ENCODE results near the gene SLC37A1. TPM values are rescaled to one million over a fixed set of nuclear protein-coding genes. Genes with fewer than 3 reads are reported as not detected.
A peak's percentile ranks its signal among the peaks of the same experiment; 100 is the strongest.

The SLC37A1 gene
- total RNA-seq, 3 donors from 2014 or later: 16.3 to 22.1 (median 20.2) TPM

- H3K9me3 Mint-ChIP-seq: no peaks in the 10 kb centered on the region
- H3K36me3 Mint-ChIP-seq (ENCODE audit: insufficient read depth): peaks cover 22% of the 10 kb centered on the region
- DNase-seq (no peak), ATAC-seq (no peak)
- no peaks in the 10 kb centered on the region for H3K27me3 Mint-ChIP-seq (ENCODE audit: low read depth)
- peaks cover 16% of the 10 kb centered on the region for H3K4me1 Mint-ChIP-seq (ENCODE audit: low read depth)
- no peak overlapping the region for H3K4me3 Mint-ChIP-seq
Measured at GRCh38 chr21:42535602-42536171, 22.0 kb downstream of the SLC37A1 start.

GRCh38 chr21:42536601-42537000 is 22.9 kb downstream of the SLC37A1 start:
- Mint-ChIP-seq H3K27me3 (ENCODE audit: low read depth) (no peaks in the 10 kb centered on the region), H3K36me3 (ENCODE audit: insufficient read depth) (peaks cover 25% of the 10 kb centered on the region), H3K9me3 (no peaks in the 10 kb centered on the region), H3K4me1 (ENCODE audit: low read depth) (peaks cover 13% of the 10 kb centered on the region), H3K4me3 (no peak overlapping the region)
- DNase-seq (no peak), ATAC-seq (no peak)

- peaks cover 13% of the 10 kb centered on the region for H3K4me1 Mint-ChIP-seq (ENCODE audit: low read depth)
- H3K4me3 Mint-ChIP-seq: no peak overlapping the region
- ATAC-seq: peak in 1 of 2 donors; percentile 27
- no peaks in the 10 kb centered on the region for H3K27me3 Mint-ChIP-seq (ENCODE audit: low read depth)
- peaks cover 27% of the 10 kb centered on the region for H3K36me3 Mint-ChIP-seq (ENCODE audit: insufficient read depth)
- DNase-seq: no peak
- no peaks in the 10 kb centered on the region for H3K9me3 Mint-ChIP-seq
Measured at GRCh38 chr21:42537106-42537742, 23.6 kb downstream of the SLC37A1 start.

GRCh38 chr21:42538479-42539275 is 25.0 kb downstream of the SLC37A1 start:
- Mint-ChIP-seq H3K27me3 (ENCODE audit: low read depth) (no peaks in the 10 kb centered on the region), H3K36me3 (ENCODE audit: insufficient read depth) (peaks cover 31% of the 10 kb centered on the region), H3K9me3 (no peaks in the 10 kb centered on the region), H3K4me3 (no peak overlapping the region), H3K4me1 (ENCODE audit: low read depth) (peaks cover 13% of the 10 kb centered on the region)
- no peak for DNase-seq
- no peak for ATAC-seq

- Mint-ChIP-seq H3K27me3 (ENCODE audit: low read depth) (no peaks in the 10 kb centered on the region), H3K9me3 (no peaks in the 10 kb centered on the region), H3K4me1 (ENCODE audit: low read depth) (peaks cover 9% of the 10 kb centered on the region), H3K36me3 (ENCODE audit: insufficient read depth) (peaks cover 30% of the 10 kb centered on the region), H3K4me3 (no peak overlapping the region)
- no peak for ATAC-seq
- DNase-seq: no peak
Measured at GRCh38 chr21:42539342-42539741, 25.7 kb downstream of the SLC37A1 start.

GRCh38 chr21:42539931-42540343 is 26.3 kb downstream of the SLC37A1 start:
- Mint-ChIP-seq H3K27me3 (ENCODE audit: low read depth) (no peaks in the 10 kb centered on the region), H3K36me3 (ENCODE audit: insufficient read depth) (peaks cover 33% of the 10 kb centered on the region)
- ATAC-seq: no peak

GRCh38 chr21:42540396-42540795 is 26.7 kb downstream of the SLC37A1 start:
- H3K27me3 Mint-ChIP-seq (ENCODE audit: low read depth): no peaks in the 10 kb centered on the region
- H3K4me1 Mint-ChIP-seq (ENCODE audit: low read depth): peaks cover 5% of the 10 kb centered on the region
- peaks cover 36% of the 10 kb centered on the region for H3K36me3 Mint-ChIP-seq (ENCODE audit: insufficient read depth)
- no peaks in the 10 kb centered on the region for H3K9me3 Mint-ChIP-seq
- no peak overlapping the region for H3K4me3 Mint-ChIP-seq
- no peak for ATAC-seq
- no peak for DNase-seq

More at GRCh38 chr21:42539931-42540343, 26.3 kb downstream of the SLC37A1 start:
- Mint-ChIP-seq H3K4me3 (no peak overlapping the region), H3K4me1 (ENCODE audit: low read depth) (peaks cover 5% of the 10 kb centered on the region), H3K9me3 (no peaks in the 10 kb centered on the region)
- DNase-seq: no peak

GRCh38 chr21:42541174-42541573 is 27.5 kb downstream of the SLC37A1 start:
- no peaks in the 10 kb centered on the region for H3K9me3 Mint-ChIP-seq

GRCh38 chr21:42541618-42542017 is 28.0 kb downstream of the SLC37A1 start:
- no peak for ATAC-seq
- no peak overlapping the region for H3K4me3 Mint-ChIP-seq
- peaks cover 5% of the 10 kb centered on the region for H3K4me1 Mint-ChIP-seq (ENCODE audit: low read depth)
- no peak for DNase-seq
- H3K36me3 Mint-ChIP-seq (ENCODE audit: insufficient read depth): peaks cover 33% of the 10 kb centered on the region
- no peaks in the 10 kb centered on the region for H3K9me3 Mint-ChIP-seq
- H3K27me3 Mint-ChIP-seq (ENCODE audit: low read depth): no peaks in the 10 kb centered on the region

More at GRCh38 chr21:42541174-42541573, 27.5 kb downstream of the SLC37A1 start:
- DNase-seq (no peak), ATAC-seq (no peak)
- Mint-ChIP-seq H3K4me3 (no peak overlapping the region), H3K4me1 (ENCODE audit: low read depth) (peaks cover 5% of the 10 kb centered on the region), H3K27me3 (ENCODE audit: low read depth) (no peaks in the 10 kb centered on the region), H3K36me3 (ENCODE audit: insufficient read depth) (peaks cover 37% of the 10 kb centered on the region)

GRCh38 chr21:42542196-42542595 is 28.5 kb downstream of the SLC37A1 start:
- H3K27me3 Mint-ChIP-seq (ENCODE audit: low read depth): no peaks in the 10 kb centered on the region
- H3K4me3 Mint-ChIP-seq: no peak overlapping the region
- no peak for ATAC-seq
- no peak for DNase-seq
- H3K9me3 Mint-ChIP-seq: no peaks in the 10 kb centered on the region
- H3K4me1 Mint-ChIP-seq (ENCODE audit: low read depth): peaks cover 5% of the 10 kb centered on the region
- H3K36me3 Mint-ChIP-seq (ENCODE audit: insufficient read depth): peaks cover 32% of the 10 kb centered on the region

GRCh38 chr21:42542596-42542995 is 28.9 kb downstream of the SLC37A1 start:
- no peaks in the 10 kb centered on the region for H3K27me3 Mint-ChIP-seq (ENCODE audit: low read depth)
- no peak overlapping the region for H3K4me3 Mint-ChIP-seq
- no peaks in the 10 kb centered on the region for H3K9me3 Mint-ChIP-seq

GRCh38 chr21:42543106-42543847 is 29.6 kb downstream of the SLC37A1 start:
- Mint-ChIP-seq H3K4me3 (no peak overlapping the region), H3K36me3 (ENCODE audit: insufficient read depth) (peaks cover 33% of the 10 kb centered on the region), H3K9me3 (no peaks in the 10 kb centered on the region), H3K27me3 (ENCODE audit: low read depth) (no peaks in the 10 kb centered on the region), H3K4me1 (ENCODE audit: low read depth) (peaks cover 3% of the 10 kb centered on the region)
- DNase-seq: no peak
- no peak for ATAC-seq

More at GRCh38 chr21:42542596-42542995, 28.9 kb downstream of the SLC37A1 start:
- ATAC-seq (no peak), DNase-seq (no peak)
- H3K36me3 Mint-ChIP-seq (ENCODE audit: insufficient read depth): peaks cover 32% of the 10 kb centered on the region
- H3K4me1 Mint-ChIP-seq (ENCODE audit: low read depth): peaks cover 5% of the 10 kb centered on the region

GRCh38 chr21:42544544-42544943 is 30.9 kb downstream of the SLC37A1 start:
- ATAC-seq: no peak
- H3K27me3 Mint-ChIP-seq (ENCODE audit: low read depth): no peaks in the 10 kb centered on the region
- DNase-seq: no peak
- H3K9me3 Mint-ChIP-seq: no peaks in the 10 kb centered on the region
- peaks cover 40% of the 10 kb centered on the region for H3K36me3 Mint-ChIP-seq (ENCODE audit: insufficient read depth)
- peaks cover 2% of the 10 kb centered on the region for H3K4me1 Mint-ChIP-seq (ENCODE audit: low read depth)
- H3K4me3 Mint-ChIP-seq: no peak overlapping the region

GRCh38 chr21:42545317-42545716 is 31.7 kb downstream of the SLC37A1 start:
- H3K9me3 Mint-ChIP-seq: no peaks in the 10 kb centered on the region
- DNase-seq (no peak), ATAC-seq (no peak)
- no peak overlapping the region for H3K4me3 Mint-ChIP-seq
- peaks cover 38% of the 10 kb centered on the region for H3K36me3 Mint-ChIP-seq (ENCODE audit: insufficient read depth)
- no peaks in the 10 kb centered on the region for H3K27me3 Mint-ChIP-seq (ENCODE audit: low read depth)
- peaks cover 2% of the 10 kb centered on the region for H3K4me1 Mint-ChIP-seq (ENCODE audit: low read depth)

Measured in activated T-cell treated with anti-CD3 and anti-CD28 coated beads, Interleukin-2, amount 50 U/mL, for 4 hours (primary cell).